ENCODE results near the gene TMPRSS7.

TMPRSS7 gene

DNA sequence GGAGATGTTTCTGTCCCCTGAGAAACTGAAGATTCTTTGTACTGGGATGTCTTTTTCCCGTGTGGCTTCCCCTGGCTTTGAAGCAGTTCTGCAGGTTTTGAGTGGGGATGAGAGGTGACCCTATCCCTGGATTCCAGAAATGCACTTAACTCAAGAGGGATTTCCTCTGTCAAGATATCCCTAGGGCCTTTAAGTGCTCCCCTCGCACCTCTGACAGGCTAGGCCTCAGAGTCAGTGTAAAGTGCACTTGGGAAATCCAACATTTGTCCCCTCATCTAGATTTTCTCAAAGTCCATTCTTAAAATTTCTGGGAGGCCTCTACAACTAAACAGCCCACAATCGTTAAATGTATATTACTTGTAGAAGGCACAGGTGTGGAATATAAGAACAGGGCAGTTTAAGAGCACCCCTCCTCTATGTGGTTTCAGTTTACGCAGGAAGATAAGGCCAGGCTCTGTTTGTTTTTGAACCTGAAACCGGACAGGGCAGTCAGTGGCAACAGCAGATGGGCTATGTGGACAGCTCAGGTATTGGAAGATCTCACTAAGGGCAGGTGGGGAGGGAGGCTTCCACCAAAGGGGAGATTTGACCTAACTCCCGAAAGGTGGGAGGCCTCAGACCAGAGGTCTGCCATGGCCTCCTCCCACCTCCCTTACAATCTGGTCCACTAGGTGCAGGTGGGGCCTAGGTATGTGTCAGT lies 56.5 kb downstream of the TMPRSS7 start:
- TF ChIP-seq, protein P1, sequence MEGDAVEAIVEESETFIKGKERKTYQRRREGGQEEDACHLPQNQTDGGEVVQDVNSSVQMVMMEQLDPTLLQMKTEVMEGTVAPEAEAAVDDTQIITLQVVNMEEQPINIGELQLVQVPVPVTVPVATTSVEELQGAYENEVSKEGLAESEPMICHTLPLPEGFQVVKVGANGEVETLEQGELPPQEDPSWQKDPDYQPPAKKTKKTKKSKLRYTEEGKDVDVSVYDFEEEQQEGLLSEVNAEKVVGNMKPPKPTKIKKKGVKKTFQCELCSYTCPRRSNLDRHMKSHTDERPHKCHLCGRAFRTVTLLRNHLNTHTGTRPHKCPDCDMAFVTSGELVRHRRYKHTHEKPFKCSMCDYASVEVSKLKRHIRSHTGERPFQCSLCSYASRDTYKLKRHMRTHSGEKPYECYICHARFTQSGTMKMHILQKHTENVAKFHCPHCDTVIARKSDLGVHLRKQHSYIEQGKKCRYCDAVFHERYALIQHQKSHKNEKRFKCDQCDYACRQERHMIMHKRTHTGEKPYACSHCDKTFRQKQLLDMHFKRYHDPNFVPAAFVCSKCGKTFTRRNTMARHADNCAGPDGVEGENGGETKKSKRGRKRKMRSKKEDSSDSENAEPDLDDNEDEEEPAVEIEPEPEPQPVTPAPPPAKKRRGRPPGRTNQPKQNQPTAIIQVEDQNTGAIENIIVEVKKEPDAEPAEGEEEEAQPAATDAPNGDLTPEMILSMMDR (IDR thresholded peaks at IDR 0.05; ENCODE audit: insufficient read depth, low read length, poor library complexity, severe bottlenecking), result no peak
- no peak for DNase-seq (ENCODE audit: extremely low read depth, insufficient read length)
- Histone ChIP-seq H3K36me3 (ENCODE audit: control insufficient read depth, insufficient read depth, low read length) (no peaks in the 10 kb centered on the region), H3K4me3 (replicated peaks; ENCODE audit: low read depth, low read length) (no peak overlapping the region), H3K27me3 (replicated peaks; ENCODE audit: control insufficient read depth, insufficient read depth, low read length) (no peaks in the 10 kb centered on the region)

DNA sequence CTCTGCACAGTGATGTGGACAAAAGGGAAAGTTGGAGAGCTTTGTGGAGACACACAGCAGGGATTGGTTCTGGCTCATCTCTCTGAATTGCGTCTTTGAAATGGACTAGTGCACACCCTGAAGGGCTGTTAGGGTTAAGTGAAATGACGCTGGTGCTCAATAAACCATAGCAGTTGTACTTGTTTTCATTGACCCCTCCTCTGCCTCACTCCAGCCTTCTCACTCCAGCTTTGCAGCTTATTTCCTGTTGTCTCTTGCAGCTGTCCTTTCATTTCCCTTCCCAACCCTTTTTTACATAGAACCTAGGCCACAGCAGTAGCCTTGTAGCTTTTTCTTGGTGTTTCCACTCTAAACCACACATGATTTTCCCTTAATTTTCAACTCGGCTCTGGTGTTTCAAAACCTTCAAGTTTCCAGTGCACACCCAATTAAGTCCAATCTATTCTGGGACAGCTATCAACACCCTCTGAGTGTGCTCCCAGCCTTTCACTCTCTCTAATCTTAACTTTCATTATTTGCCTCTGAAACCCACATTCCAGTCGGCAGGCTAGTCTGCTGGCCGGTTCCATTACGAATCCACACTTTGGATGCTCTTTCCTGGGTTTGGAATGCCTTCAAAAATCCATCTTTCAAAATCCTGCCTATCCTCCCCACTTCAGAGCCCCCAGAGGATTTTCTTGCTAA lies 58.1 kb downstream of the TMPRSS7 start:
- no peak for DNase-seq (ENCODE audit: extremely low read depth, insufficient read length)
- Histone ChIP-seq H3K4me3 (replicated peaks; ENCODE audit: low read depth, low read length) (no peak overlapping the region), H3K36me3 (ENCODE audit: control insufficient read depth, insufficient read depth, low read length) (no peaks in the 10 kb centered on the region), H3K27me3 (replicated peaks; ENCODE audit: control insufficient read depth, insufficient read depth, low read length) (no peaks in the 10 kb centered on the region)
- TF ChIP-seq, protein P1 (IDR thresholded peaks at IDR 0.05; ENCODE audit: insufficient read depth, low read length, poor library complexity, severe bottlenecking), result no peak

DNA sequence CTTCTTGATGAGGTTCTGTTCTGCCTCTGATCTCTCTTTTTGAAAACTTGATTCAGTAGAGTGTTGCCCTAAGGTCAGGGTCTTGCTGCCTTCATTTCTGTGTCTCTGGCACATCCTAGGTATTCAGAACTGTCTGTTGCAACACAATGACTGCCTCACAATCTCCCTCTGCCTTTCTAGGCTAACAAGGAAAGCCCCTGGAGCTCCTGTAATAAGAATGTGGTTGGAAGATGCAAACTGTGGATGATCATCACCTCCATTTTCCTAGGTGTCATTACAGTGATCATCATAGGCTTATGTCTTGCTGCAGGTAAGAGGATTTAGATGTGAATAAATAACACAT lies 58.6 kb downstream of the TMPRSS7 start:
- Histone ChIP-seq H3K36me3 (ENCODE audit: control insufficient read depth, insufficient read depth, low read length) (no peaks in the 10 kb centered on the region), H3K27me3 (replicated peaks; ENCODE audit: control insufficient read depth, insufficient read depth, low read length) (no peaks in the 10 kb centered on the region), H3K4me3 (replicated peaks; ENCODE audit: low read depth, low read length) (no peak overlapping the region)
- no peak for DNase-seq (ENCODE audit: extremely low read depth, insufficient read length)
- TF ChIP-seq, protein P1 (IDR thresholded peaks at IDR 0.05; ENCODE audit: insufficient read depth, low read length, poor library complexity, severe bottlenecking), result no peak

GRCh38 chr3:112095731-112096130 lies 61.2 kb downstream of the TMPRSS7 start:
- TF ChIP-seq, protein P1 (IDR thresholded peaks at IDR 0.05; ENCODE audit: insufficient read depth, low read length, poor library complexity, severe bottlenecking), result no peak
- no peak for DNase-seq (ENCODE audit: extremely low read depth, insufficient read length)
- Histone ChIP-seq H3K27me3 (replicated peaks; ENCODE audit: control insufficient read depth, insufficient read depth, low read length) (no peaks in the 10 kb centered on the region), H3K36me3 (ENCODE audit: control insufficient read depth, insufficient read depth, low read length) (no peaks in the 10 kb centered on the region), H3K4me3 (replicated peaks; ENCODE audit: low read depth, low read length) (no peak overlapping the region)

DNA sequence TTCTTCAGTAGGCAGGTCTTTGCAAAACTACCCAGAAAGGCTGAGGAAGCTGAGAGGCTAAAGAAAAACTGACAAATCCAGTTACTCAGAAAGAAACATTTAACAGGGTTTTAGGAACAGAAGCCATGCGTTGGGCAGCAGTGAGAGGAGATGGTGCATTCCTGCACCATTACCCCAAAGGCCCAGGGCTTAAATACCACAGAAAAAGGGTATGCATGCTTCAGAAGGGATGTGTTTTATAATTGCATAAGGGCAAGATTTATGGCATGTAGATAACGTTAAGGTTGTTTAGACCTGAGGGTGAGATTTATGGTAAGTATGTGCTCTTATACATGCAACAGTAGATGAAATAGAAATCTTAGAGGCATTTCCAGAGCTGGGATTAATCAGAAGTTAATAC lies 61.6 kb downstream of the TMPRSS7 start:
- H3K4me3 ChIP-seq (replicated peaks; ENCODE audit: low read depth, low read length), result no peak overlapping the region
- DNase-seq (ENCODE audit: extremely low read depth, insufficient read length), result no peak
- H3K27me3 ChIP-seq (replicated peaks; ENCODE audit: control insufficient read depth, insufficient read depth, low read length), result no peaks in the 10 kb centered on the region
- H3K36me3 ChIP-seq (ENCODE audit: control insufficient read depth, insufficient read depth, low read length), result no peaks in the 10 kb centered on the region
- TF ChIP-seq, protein P1 (IDR thresholded peaks at IDR 0.05; ENCODE audit: insufficient read depth, low read length, poor library complexity, severe bottlenecking), result no peak
